GM21515 (cell line): ENCODE results near the gene LIME1.

Experiments
- ATAC-seq: cut with Tn5 transposase; IDR thresholded peaks from one replicate; pipeline ENCODE4 v1.9.1; 2021; ENCODE audit not compliant: unreplicated experiment

LIME1 gene, protein sequence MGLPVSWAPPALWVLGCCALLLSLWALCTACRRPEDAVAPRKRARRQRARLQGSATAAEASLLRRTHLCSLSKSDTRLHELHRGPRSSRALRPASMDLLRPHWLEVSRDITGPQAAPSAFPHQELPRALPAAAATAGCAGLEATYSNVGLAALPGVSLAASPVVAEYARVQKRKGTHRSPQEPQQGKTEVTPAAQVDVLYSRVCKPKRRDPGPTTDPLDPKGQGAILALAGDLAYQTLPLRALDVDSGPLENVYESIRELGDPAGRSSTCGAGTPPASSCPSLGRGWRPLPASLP

GRCh38 chr20:63735859-63736718, at the start of gene LIME1:
Gene LIME1 (plus strand): TSS chr20:63736664. CDS start chr20:63737550, 886 bp downstream.
- no peak for ATAC-seq

DNA sequence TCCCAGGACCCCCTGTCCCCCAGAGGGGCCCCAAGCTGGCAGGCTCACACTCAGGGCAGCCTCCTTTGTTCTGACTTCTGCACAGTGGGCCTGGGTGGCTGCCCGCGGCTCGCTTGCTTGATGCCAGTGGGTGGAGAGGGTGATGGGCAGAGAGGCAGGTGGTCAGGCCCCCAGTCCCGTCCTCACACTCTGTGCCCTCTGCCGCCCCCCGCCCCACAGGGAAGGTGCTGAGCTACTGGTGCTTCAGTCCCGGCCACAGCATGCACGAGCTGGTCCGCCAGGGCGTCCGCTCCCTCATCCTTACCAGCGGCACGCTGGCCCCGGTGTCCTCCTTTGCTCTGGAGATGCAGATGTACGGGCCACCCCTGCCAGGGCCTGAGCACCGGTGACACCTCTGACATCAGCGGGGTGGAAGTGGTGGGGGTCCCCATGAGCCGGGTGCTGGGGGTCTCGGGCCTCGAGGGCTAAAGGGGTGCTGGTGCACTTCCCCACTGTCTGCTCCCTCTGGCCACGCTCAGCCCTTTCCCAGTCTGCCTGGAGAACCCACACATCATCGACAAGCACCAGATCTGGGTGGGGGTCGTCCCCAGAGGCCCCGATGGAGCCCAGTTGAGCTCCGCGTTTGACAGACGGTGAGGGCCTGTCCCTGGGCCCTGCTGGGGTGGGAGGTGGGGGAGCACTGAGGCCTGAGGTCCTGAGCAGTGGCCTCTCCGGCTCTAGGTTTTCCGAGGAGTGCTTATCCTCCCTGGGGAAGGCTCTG, 48.9 kb upstream of the LIME1 start:
- ATAC-seq: no peak

DNA sequence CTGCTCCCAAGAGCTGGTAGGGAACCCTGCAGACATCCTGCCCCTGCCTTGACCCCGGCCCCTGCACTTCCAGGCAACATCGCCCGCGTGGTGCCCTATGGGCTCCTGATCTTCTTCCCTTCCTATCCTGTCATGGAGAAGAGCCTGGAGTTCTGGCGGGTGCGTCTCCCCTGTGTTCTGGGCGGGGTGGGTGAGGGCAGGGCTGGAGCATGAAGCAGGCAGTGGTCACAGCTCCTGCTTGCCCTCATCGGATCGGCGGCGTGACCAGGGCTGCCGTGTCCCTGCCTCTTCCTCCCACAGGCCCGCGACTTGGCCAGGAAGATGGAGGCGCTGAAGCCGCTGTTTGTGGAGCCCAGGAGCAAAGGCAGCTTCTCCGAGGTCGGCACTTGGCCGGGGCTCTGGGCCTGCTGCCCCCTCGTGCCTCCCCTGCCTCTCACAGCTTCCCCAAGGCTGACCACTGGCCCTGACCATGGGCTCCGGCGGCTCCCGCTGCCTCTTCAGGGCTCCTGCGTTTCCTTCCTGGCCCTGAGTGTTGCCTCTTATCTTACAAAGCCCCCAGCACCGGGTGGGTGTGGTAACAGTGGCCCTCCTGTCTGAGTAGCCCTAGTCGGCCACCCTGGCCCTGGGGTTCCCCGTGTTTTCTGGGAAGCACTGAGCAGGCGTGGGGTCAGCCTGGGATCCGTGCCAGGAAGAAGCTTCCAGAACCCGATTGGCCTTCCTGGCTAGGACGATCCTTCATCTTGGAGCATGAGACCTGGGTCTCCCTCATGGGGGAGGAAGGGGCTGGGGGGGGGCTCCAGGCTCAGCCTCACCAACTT, 48.0 kb upstream of the LIME1 start:
- ATAC-seq: no peak

DNA sequence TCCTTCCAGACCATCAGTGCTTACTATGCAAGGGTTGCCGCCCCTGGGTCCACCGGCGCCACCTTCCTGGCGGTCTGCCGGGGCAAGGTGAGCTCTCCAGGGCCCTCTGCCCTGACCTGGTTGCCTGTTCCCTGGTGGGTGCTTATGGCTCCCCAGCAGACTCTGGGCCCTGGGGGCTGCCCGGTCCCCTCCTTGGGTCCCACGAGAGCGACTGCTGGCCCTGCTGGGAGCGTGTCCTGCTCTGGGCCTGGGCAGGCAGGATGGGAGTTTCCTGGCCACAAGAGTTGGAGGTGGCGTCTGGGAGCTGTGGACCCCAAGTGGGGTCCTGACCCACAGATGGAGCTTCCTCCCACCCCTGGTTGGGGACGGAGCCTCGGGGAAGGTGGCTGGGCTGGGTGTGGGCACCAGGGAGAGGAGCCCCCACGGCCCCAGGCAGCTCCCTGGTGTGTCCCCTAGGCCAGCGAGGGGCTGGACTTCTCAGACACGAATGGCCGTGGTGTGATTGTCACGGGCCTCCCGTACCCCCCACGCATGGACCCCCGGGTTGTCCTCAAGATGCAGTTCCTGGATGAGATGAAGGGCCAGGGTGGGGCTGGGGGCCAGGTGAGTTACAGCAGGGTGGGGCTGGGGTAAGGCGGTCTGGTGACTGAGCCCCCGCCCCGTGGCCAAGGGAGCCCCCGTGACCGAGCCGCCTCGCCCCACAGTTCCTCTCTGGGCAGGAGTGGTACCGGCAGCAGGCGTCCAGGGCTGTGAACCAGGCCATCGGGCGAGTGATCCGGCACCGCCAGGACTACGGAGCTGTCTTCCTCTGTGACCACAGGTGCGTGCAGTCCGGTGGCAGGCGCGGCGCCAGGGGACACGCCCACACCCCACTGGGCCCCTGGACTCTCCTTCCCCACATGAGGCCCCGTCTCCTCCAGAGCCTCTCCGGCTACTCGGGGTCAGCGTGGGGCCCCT, 47.1 kb upstream of the LIME1 start:
- no peak for ATAC-seq

GRCh38 chr20:63690003-63690897, 46.2 kb upstream of the LIME1 start:
- no peak for ATAC-seq

GRCh38 chr20:63690898-63691710, 45.4 kb upstream of the LIME1 start:
- ATAC-seq: no peak

DNA sequence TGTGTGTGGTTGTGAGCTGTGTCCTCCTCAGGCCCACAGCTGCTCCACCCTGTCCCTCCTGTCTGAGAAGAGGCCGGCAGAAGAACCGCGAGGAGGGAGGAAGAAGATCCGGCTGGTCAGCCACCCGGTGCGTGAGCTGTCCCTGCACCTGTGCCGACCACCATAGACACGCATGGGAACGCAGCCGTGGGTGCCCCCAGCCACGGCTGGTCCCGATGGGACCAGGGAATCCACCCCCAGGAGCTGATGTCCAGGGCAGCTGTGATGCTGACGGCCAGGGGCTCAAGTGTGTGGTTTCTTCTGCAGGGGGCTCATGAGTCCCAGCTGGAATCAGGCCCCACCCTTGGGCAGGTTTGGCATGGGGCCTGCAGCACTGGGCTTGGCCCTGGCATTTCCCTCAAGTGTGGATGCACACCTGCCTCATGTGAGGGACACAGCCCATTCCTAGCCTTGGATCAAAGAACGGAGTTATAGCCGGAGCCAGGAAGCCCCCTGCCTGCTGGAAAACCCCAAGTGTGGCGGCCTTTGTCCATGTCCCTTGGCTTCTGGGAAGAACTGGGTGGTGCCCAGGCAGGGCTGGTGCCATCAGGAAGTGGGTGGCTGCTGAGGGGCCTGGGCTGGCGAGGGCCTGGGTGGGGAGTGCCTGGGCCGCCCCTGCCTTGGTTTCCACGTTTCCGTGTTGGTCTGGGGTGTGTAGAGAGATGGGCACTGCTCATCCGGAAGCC, 44.6 kb upstream of the LIME1 start:
- ATAC-seq: no peak

- ATAC-seq: no peak
Measured at GRCh38 chr20:63692436-63693082, 43.9 kb upstream of the LIME1 start.

DNA sequence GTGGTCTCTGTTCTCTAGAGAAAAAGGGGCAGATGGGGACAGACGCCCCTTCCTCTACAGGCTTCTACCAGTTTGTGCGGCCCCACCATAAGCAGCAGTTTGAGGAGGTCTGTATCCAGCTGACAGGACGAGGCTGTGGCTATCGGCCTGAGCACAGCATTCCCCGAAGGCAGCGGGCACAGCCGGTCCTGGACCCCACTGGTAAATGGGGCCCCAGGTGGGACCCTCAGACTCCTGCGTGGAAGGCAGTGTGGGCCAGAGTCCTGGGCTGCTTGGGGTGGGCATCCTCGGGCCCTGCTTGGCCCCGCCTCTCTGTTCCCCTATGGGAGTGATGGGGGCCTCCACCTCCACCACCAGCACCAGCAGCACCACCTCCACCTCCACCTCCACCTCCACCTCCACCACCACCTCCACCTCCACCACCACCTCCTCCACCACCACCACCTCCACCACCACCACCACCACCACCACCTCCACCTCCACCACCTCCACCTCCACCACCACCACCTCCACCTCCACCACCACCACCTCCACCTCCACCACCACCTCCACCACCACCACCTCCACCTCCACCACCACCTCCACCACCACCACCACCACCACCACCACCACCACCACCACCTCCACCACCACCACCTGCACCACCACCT, 43.3 kb upstream of the LIME1 start:
- ATAC-seq: no peak

DNA sequence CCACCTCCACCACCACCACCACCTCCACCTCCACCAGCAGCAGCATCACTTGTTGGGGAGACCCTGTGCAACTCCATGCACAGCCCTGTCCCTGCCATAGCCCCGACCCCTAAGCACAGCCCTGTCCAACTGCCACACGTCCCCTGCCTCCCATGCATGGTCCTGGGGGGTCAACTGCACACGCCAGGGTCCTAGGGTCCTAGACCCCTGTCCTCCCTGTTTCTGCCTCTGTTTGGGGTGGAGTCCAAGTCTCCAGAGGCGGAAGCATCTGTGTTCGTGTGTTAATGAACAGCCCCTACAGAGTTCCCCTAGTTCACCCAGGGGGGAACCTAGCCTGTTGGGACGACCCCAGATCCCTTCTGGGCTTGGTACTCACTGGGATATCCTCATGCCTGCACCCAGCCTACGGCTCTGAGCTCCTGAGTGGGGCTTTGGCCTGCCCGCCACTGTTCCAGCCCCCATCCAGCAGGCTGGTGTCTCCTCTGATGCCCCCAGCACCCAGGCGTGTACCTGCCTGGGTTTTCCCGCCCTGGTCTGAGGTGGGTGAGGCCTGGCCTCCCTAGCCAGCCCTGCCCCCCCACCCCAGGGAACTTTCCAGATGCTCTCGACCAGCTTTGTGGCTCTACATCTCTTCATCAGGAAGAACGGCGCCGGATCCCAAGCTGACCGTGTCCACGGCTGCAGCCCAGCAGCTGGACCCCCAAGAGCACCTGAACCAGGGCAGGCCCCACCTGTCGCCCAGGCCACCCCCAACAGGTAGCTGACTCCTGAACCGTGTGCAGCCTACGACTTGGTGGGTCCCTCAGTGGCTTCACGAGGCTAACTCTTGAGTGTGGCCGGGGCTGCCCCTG, 42.5 kb upstream of the LIME1 start:
- no peak for ATAC-seq

DNA sequence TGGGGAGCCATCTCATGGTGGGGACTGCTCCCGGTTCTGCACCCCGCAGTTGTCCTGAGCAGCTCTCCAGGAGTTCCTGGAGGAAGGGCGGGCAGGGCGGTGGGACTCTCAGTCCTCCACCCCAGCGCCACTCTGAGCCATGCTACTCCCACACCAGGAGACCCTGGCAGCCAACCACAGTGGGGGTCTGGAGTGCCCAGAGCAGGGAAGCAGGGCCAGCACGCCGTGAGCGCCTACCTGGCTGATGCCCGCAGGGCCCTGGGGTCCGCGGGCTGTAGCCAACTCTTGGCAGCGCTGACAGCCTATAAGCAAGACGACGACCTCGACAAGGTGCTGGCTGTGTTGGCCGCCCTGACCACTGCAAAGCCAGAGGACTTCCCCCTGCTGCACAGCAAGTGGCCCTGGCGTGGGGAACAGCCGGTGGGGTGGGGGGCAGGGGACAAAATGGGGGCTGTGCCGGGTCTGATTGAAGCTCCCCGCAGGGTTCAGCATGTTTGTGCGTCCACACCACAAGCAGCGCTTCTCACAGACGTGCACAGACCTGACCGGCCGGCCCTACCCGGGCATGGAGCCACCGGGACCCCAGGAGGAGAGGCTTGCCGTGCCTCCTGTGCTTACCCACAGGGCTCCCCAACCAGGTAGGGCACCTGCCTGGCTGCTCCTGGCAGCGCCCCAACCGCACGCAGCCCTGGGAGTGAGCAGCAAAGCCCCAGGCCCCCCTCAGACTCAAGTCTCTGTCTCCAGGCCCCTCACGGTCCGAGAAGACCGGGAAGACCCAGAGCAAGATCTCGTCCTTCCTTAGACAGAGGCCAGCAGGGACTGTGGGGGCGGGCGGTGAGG, 41.7 kb upstream of the LIME1 start:
- ATAC-seq: no peak

DNA sequence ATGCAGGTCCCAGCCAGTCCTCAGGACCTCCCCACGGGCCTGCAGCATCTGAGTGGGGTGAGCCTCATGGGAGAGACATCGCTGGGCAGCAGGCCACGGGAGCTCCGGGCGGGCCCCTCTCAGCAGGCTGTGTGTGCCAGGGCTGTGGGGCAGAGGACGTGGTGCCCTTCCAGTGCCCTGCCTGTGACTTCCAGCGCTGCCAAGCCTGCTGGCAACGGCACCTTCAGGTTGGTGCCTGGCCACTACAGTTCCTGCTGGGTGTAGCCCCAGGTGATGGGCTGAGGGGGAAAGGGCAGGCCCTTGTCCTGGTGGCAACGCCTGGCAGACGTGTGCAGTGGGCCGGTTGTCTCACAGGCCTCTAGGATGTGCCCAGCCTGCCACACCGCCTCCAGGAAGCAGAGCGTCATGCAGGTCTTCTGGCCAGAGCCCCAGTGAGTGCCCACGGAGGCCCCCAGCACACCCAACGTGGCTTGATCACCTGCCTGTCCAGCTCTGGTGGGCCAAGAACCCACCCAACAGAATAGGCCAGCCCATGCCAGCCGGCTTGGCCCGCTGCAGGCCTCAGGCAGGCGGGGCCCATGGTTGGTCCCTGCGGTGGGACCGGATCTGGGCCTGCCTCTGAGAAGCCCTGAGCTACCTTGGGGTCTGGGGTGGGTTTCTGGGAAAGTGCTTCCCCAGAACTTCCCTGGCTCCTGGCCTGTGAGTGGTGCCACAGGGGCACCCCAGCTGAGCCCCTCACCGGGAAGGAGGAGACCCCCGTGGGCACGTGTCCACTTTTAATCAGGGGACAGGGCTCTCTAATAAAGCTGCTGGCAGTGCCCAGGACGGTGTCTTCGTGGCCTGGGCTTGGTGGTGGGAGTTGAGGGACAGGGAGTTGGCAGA, 40.8 kb upstream of the LIME1 start:
- no peak for ATAC-seq

- ATAC-seq: no peak
Measured at GRCh38 chr20:63696306-63696627, 40.2 kb upstream of the LIME1 start.
